ENCODE measurements around the gene FRMD3. TPM values are rescaled to one million over a fixed set of nuclear protein-coding genes. Genes with fewer than 3 reads are reported as not detected.

FRMD3 gene
- total RNA-seq, 1 experiment from 2014 or later: 1.4 TPM

DNA sequence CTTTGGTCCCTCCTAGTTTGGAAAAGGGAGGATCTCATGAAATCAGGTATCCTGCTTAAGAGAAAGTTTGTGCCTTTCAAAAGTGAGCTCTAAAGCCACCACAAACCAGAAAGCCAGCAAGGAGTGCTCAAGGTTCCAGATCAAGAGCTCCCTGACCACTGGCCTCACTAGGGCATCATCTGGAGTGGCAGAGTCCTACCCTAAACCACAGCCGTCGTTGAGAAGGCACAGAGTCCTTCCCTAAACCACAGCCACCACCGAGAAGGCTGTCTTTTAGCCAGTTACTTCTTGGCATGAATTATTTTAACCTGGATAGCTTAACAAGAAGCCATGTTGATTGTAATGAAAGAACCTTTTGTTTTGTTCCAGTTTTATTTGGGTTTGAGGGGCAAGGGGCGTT, 102.9 kb downstream of the FRMD3 start:
- peaks cover 11% of the 10 kb centered on the region for H3K36me3 Mint-ChIP-seq
- H3K4me3 Mint-ChIP-seq: no peak overlapping the region
- H3K9me3 Mint-ChIP-seq: peaks cover 19% of the 10 kb centered on the region
- peaks cover 15% of the 10 kb centered on the region for H3K4me1 Mint-ChIP-seq
- ATAC-seq (no peak), DNase-seq (ENCODE audit: low spot score) (no peak)
- H3K27ac Mint-ChIP-seq: no peak overlapping the region
- ChIA-PET CTCF (no interaction called here), POLR2A (no interaction called here)
- no peaks in the 10 kb centered on the region for H3K27me3 Mint-ChIP-seq (ENCODE audit: low read depth)
- TF ChIP-seq ZNF671 (CRISPR knock-in tag; IDR thresholded peaks at IDR 0.05) (no peak), ZNF121 (CRISPR knock-in tag; IDR thresholded peaks at IDR 0.05) (no peak), CREB1 (CRISPR knock-in tag; IDR thresholded peaks at IDR 0.05) (no peak), CTCF (IDR thresholded peaks at IDR 0.05) (no peak), ATF2 (CRISPR knock-in tag; IDR thresholded peaks at IDR 0.05; ENCODE audit: borderline replicate concordance, low read depth) (no peak), TCF7 (CRISPR knock-in tag; IDR thresholded peaks at IDR 0.05; ENCODE audit: low read depth) (no peak), ZBTB21 (CRISPR knock-in tag; IDR thresholded peaks at IDR 0.05; ENCODE audit: borderline replicate concordance) (no peak), RORB (CRISPR knock-in tag; IDR thresholded peaks at IDR 0.05) (no peak), ZNF512 (CRISPR knock-in tag; IDR thresholded peaks at IDR 0.05; ENCODE audit: borderline replicate concordance) (no peak), ZNF416 (CRISPR knock-in tag; IDR thresholded peaks at IDR 0.05) (no peak), NFATC4 (CRISPR knock-in tag; IDR thresholded peaks at IDR 0.05) (no peak), FOXK1 (CRISPR knock-in tag; IDR thresholded peaks at IDR 0.05) (no peak), ZNF281 (CRISPR knock-in tag; IDR thresholded peaks at IDR 0.05) (no peak), NR1H2 (CRISPR knock-in tag; IDR thresholded peaks at IDR 0.05) (no peak)
- TF ChIP-seq, protein P1, sequence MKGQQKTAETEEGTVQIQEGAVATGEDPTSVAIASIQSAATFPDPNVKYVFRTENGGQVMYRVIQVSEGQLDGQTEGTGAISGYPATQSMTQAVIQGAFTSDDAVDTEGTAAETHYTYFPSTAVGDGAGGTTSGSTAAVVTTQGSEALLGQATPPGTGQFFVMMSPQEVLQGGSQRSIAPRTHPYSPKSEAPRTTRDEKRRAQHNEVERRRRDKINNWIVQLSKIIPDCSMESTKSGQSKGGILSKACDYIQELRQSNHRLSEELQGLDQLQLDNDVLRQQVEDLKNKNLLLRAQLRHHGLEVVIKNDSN (CRISPR knock-in tag; IDR thresholded peaks at IDR 0.05): no peak
- TF ChIP-seq, protein P2, sequence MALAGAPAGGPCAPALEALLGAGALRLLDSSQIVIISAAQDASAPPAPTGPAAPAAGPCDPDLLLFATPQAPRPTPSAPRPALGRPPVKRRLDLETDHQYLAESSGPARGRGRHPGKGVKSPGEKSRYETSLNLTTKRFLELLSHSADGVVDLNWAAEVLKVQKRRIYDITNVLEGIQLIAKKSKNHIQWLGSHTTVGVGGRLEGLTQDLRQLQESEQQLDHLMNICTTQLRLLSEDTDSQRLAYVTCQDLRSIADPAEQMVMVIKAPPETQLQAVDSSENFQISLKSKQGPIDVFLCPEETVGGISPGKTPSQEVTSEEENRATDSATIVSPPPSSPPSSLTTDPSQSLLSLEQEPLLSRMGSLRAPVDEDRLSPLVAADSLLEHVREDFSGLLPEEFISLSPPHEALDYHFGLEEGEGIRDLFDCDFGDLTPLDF (CRISPR knock-in tag; IDR thresholded peaks at IDR 0.05): no peak
- TF ChIP-seq, protein P3, sequence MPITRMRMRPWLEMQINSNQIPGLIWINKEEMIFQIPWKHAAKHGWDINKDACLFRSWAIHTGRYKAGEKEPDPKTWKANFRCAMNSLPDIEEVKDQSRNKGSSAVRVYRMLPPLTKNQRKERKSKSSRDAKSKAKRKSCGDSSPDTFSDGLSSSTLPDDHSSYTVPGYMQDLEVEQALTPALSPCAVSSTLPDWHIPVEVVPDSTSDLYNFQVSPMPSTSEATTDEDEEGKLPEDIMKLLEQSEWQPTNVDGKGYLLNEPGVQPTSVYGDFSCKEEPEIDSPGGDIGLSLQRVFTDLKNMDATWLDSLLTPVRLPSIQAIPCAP (CRISPR knock-in tag; IDR thresholded peaks at IDR 0.05): no peak

All from WTC11 (cell line).